Ureter (tissue), 1 donor: ENCODE results near the gene TMEM217. TPM values are rescaled to one million over a fixed set of nuclear protein-coding genes. Genes with fewer than 3 reads are reported as not detected.
"Not testable (repeated sequence)": the region's sequence is repeated elsewhere in the genome, so short reads cannot be mapped to it uniquely, and the experiment has no call there.

Experiments used
- DNase-seq: peaks from one replicate; pipeline ENCODE4 v3.0.0-alpha.2; 2020; ENCODE audit warnings: low spot score
- total RNA-seq: library from RNA; stranded (reverse); gene quantifications from one replicate; pipeline ENCODE4 v1.2.4, GENCODE V29; 2023
- donor health status: DM: yes; HTN: yes; CAD: no.

The TMEM217 gene
- total RNA-seq, 1 donor from 2014 or later = 1.2 TPM

DNA sequence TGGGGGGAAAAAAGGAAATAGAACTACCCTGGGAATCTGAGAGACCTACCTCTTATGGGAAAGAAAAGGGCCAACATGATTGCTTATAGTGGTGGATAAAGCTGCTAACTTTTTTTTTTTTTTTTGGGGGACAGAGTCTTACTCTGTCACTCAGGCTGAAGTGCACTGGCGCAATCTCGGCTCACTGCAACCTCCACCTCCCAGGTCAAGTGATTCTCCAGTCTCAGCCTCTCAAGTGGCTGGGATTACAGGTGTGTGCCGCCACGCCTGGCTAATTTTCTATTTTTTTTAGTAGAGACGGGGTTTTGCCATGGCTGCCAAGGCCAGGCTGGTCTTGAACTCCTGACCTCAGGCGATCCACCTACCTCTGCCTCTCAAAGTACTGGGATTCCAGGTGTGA lies 39.9 kb downstream of the TMEM217 start:
- DNase-seq = no peak

- no peak for DNase-seq
These were observed 45.7 kb downstream of the TMEM217 start for GRCh38 chr6:37212268-37212667.

DNA sequence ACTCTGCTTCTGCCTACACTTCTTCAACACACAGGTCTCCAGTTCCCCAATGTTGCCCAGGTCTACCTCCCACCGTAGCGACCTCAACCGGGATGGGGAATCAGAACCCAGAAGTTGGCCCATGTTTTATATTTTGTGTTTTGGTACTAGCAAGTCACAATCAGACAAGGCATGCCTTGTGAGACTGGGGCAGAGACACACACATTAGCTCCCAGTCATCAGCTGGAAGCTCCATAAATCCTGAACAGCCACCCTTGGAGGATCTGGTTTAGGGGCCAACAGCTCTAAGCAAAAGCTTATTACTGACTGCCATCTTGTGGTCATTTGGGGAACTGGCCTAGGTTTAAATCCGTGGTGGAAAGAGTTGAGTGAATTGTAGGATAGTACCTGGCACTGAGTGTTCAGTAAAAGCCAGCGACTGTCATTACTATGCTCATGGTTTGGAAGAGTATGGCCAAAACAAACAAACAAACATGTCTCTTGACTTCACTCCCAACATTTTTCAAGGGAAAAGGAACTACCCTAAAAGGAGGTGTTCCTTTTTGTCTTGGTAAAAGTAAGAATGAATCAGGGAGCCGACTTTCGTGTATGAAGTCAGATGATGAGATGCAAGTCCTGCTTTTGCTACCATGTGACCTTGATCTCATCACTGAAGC lies 47.5 kb downstream of the TMEM217 start:
- DNase-seq = peak; percentile 89

GRCh38 chr6:37209461-37210205 lies 48.3 kb downstream of the TMEM217 start:
- no peak for DNase-seq

- DNase-seq = no peak
These were observed 49.2 kb downstream of the TMEM217 start for GRCh38 chr6:37208793-37209192.

- peak; percentile 87 for DNase-seq
These were observed 50.0 kb downstream of the TMEM217 start for GRCh38 chr6:37207903-37208456.

DNA sequence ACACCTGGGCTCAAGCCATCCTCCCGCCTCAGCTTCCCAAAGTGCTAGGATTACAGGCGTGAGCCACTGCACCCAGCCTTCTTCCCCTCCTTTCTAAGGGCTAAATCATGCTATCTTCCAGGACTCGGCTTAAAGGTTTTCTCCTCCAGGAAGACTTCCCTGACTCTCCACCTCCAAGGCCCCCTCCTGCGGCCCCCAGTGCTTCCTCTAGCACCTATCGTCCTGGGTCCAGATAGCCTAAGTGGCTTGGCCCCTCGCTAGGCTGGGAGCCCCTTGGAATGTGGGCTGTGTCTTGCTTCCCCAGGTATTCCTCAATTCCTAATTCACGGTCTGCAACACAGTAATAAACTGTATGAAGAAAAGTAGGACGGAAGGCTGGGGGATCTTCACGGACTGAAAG lies 51.3 kb downstream of the TMEM217 start:
- no peak for DNase-seq

- DNase-seq = no peak
These were observed 52.0 kb downstream of the TMEM217 start for GRCh38 chr6:37205997-37206340.

GRCh38 chr6:37205175-37205996 lies 52.6 kb downstream of the TMEM217 start:
- no peak for DNase-seq

DNA sequence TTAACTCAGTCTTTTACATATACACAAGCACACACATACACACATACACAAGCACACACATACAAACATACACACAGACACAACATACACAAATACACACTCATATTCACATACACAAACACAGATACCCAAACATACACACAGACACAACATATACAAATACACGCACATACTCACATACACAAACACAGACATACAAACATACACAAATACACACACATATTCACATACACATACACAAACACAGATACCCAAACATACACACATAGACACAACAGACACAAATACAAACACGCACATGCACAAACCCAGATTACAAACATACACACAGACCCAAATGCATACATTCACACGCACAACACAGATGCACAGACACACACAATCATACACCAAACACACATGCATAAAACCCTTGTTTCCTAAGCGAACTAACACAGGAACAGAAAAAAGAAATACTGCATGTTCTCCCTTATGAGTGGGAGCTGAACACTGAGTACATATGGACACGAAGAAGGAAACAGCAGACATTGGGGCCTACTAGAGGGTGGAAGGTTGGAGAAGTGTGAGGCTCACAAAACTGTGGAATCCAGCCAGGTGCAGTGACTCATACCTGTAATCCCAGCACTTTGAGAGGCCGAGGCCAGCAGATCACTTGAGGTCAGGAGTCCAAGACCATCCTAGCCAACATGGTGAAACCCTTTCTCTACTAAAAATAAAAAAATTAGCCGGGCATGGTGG lies 53.8 kb downstream of the TMEM217 start:
- no peak for DNase-seq

DNA sequence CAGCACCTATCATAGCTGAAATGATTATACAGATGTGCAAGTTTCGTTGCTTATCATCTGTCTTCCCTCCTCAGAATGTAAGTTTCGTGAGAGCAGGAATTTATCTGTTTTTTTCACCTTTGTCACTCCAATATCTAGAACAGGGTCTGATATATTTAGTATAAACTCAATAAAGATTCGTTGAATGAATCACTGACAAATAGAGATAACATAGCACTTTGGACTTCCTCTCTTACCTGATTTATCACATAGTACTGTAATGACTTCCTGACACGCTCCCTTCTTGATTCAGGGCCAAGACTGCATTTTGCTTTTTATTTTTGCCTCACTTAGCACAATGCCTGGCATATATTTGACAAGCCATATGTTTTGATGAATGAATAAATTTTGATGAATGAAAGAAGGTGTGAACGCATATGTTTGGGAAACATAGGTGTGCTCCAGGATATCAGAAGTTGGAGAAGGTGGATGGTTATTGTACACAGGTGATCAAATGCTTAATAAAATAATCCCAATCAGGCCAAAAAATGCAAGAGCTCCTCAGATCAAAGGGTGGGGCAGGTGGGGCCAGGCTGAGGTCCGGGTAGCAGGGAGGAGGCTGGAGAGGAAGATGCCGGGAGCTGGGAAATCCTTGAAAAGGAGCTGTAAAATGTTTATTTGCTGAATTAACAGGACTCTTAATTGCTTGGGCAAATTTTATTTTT lies 55.0 kb downstream of the TMEM217 start:
- no peak for DNase-seq

- no peak for DNase-seq
These were observed 56.2 kb downstream of the TMEM217 start for GRCh38 chr6:37201726-37202125.

GRCh38 chr6:37200085-37200484 lies 57.9 kb downstream of the TMEM217 start:
- no peak for DNase-seq

DNA sequence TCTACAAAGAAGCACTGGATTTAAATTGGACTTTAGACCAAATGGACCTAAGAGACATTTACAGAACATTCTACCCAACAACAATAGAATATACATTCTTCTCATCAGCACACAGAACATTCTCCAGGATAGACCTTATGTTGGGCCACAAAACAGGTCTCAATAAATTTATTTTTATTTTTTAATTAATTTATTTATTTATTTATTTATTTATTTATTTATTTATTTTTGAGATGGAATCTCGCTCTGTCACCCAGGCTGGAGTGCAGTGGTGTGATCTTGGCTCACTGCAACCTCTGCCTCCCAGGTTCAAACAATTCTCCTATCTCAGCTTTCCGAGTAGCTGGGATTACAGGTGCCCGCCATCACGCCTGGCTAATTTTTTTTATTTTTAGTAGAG lies 61.5 kb downstream of the TMEM217 start:
- DNase-seq = not testable (repeated sequence)

DNA sequence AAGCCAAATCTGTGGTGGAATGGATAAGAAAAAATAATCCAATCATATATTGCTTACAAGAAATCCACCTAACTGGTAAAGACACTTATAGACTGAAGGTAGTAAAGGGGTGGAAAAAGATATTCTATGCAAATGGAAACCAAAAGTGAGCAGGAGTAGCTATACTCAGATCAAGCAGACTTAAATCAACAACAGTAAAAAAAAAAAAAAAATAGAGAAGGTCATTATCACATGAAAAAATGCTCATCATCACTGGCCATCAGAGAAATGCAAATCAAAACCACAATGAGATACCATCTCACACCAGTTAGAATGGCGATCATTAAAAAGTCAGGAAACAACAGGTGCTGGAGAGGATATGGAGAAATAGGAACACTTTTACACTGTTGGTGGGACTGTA lies 63.1 kb downstream of the TMEM217 start:
- not testable (repeated sequence) for DNase-seq

DNA sequence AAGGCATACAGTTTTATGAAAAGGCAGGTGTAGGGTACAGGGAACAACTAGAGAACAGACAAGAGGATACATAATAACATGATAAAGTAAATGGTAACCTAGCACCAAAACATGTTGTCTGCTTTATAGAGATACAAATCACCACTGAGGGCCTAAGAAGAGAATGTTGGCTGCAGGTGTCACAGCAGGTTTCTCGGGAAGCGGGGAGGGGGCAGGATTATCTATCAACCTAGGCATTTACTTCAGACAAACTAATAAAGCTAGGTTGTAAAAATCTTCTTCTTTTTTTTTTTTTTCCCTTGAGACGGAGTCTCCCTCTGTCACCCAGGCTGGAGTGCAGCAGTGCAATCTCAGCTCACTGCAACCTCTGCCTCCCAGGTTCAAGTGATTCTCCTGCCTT lies 65.3 kb downstream of the TMEM217 start:
- DNase-seq = no peak

DNA sequence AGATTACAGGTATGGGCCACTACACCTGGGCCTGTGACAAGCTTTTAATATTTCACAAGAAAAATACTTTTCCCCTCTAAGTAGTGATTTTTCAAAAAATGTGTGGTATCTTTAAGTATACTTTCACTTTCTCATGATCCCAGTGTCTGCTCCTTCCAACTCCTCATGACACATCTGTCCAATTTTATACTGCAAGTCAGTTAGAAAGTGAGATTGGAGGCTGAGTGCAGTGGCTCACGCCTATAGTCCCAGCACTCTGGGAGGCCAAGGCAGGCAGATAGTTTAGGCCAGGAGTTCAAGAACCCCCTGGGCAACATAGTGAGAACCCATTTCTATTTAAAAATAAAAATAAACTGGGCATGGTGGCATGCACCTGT lies 67.8 kb downstream of the TMEM217 start:
- DNase-seq = no peak

GRCh38 chr6:37188962-37189510 lies 68.9 kb downstream of the TMEM217 start:
- no peak for DNase-seq

DNA sequence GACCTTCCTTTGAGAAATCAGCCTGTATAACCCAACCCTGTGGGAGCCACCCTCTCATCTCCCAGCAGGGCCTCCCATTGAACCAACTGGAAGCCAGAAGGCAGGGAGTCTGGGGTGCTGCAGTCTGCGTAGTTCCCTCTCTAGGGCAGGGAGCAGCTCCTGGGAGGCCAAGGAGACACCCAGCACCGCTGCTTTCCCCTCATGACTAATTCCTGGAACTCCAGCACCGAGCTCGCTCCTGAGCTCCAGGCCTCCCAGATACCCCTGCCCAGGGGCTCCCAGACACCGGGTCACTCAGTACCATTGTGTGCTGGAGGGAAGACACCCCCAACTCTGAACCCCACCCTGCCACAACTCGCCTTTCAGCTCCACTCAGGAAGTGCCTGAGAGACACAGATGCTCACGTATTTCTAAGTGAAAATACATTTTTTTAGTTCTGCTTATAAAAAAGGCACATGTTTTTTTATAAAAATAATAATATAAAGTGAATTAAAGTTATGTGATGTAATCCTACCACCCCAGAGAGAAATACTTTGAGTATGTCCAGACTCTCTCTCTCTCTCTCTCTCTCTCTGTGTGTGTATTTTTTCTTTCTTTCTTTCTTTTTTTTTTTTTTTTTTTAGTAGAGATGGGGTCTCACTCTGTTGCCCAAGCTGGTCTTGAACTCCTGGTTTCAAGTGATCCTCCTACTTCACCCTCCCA lies 70.5 kb downstream of the TMEM217 start:
- DNase-seq = no peak
